ENCODE data around the gene DRP2.
"Not testable (repeated sequence)": the region's sequence is repeated elsewhere in the genome, so short reads cannot be mapped to it uniquely, and the experiment has no call there.

DRP2 gene, protein sequence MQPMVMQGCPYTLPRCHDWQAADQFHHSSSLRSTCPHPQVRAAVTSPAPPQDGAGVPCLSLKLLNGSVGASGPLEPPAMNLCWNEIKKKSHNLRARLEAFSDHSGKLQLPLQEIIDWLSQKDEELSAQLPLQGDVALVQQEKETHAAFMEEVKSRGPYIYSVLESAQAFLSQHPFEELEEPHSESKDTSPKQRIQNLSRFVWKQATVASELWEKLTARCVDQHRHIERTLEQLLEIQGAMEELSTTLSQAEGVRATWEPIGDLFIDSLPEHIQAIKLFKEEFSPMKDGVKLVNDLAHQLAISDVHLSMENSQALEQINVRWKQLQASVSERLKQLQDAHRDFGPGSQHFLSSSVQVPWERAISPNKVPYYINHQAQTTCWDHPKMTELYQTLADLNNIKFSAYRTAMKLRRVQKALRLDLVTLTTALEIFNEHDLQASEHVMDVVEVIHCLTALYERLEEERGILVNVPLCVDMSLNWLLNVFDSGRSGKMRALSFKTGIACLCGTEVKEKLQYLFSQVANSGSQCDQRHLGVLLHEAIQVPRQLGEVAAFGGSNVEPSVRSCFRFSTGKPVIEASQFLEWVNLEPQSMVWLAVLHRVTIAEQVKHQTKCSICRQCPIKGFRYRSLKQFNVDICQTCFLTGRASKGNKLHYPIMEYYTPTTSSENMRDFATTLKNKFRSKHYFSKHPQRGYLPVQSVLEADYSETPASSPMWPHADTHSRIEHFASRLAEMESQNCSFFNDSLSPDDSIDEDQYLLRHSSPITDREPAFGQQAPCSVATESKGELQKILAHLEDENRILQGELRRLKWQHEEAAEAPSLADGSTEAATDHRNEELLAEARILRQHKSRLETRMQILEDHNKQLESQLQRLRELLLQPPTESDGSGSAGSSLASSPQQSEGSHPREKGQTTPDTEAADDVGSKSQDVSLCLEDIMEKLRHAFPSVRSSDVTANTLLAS

DNA sequence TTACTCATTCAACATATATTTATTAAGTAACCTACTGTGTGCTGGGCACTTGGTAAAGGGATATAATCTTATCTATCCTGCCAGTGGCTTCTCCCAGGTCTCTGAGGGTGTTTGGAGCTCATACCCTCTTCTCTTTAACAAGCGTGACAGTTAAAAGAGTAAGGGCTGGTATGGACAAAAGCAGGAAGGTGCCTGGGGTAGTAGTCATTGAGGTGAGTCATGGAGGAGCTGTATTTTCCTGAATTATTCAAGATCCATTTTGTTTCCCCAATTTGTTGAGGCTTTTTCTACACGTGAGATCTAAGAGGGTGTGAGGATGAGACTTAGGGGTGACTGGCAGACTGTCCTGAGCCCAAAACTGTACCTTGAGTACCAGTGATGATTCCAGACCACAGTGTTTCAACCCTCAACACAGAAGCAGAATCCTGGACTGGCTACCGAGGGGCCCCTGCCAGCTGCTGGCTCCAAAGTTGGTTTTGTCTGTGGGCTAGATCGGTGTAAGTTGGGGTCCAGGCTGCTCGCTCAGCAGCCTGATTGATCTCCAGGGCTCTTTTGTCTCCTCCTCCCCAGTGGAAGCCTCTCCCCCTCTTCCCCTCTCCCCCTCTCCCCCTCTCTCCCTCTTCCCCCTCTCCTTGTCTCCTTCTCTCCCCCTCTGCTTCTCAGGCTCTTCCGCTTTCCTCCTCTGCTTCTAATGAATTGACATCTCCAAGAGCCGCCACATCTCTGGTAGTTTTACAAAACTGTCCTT lies at the start of gene DRP2:
DRP2 (plus strand) TSS at position 671 of the 748 bp plus-strand sequence. CDS start 11,862 bp downstream, outside the sequence.
- DNase-seq (ENCODE audit: low spot score) = no peak

DNA sequence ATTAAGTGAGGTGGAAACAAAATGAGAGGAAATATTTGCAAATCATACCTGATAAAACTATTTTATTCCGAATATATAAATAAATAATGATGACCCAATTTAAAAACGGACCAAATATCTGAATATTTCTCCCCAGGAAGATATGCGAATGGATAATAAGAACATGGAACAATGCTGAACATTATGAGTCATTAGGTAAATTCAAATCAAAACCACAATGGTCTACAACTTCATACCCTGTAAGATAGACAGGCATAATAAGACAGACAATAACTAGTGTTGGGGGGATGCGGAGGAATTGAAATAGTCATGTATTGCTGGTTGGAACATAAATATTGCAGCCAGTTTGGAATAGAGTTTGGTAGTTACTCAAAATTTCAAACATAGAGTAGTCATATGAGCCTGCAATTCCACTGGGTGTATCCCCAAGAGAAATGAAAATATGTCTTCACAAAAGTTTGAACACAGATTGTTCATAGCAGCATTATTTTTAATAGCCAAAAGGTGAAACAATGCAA lies 47.6 kb upstream of the DRP2 start:
- no peak for DNase-seq (ENCODE audit: low spot score)

DNA sequence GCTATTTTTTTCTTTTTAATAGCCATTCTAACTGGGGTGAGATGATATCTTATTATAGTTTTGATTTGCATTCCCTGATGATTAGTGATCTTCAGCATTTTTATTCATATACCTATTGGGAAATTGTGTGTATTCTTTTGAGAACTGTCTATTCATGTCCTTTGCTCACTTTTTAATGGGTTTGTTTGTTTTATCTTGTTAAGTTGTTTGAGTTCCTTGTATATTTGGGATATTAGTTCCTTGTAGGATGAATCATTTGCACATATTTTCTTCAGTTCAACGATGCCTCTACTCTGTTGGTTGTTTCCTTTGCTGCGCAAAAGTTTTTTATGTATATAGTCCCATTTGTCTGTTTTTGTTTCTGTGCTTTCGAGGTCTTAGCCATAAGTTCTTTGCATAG lies 43.1 kb upstream of the DRP2 start:
- no peak for DNase-seq (ENCODE audit: low spot score)

DNA sequence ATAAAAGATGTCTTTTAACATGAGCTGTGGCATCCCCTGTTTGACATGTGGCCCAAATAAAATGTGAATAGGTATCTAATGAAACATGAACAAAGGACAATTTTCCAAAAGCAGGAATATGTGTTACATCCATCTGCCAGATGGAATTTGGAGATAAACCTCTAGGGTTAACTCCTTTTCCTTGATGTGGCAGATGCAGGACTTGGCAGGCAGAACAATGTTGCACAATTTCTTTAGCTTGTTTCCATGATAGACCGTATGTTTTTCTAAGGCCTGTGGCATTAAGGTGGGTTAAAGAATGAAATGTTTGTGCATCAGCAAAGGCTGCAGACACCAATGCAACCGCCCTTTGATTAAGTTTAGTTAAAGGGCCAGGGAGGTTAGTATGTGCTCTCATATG lies 34.7 kb upstream of the DRP2 start:
- DNase-seq (ENCODE audit: low spot score) = not testable (repeated sequence)

DNA sequence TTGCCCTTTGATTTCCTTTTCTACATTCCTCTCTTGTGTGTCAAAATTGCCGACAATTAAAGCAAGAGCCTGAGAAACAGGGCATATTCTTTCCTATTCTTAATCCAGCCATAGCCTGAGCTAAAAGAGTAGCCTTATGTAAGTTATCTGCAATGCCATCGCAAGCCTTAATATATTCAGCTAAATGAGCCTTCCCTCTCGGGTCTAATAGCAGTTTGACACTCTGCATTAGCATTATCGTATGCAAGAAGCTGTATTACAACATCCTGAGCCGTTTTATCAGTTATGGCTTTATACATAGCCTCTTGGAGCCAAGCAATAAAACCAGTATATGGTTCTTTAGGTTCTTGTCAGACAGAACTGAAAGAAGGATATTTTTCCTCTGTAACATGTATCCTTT lies 31.6 kb upstream of the DRP2 start:
- not testable (repeated sequence) for DNase-seq (ENCODE audit: low spot score)

DNA sequence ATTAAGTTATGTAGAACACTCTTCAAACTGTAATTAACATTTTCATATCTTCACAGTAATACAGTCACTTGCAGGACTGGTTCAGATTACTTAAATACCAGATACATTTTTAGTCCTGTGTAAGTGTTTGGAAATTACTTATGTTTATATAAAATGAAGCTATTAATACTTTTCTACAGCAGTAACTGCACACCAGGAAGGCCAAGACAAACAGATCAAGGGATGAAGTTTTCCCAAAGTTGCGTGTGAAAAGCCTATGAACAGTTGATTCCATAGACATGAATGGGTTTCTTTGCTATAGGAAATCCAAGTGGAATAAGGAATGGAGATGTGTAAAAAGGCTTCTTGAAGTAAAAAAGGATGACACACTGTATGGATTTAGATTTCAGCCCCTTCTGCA lies 28.9 kb upstream of the DRP2 start:
- DNase-seq (ENCODE audit: low spot score) = no peak

DNA sequence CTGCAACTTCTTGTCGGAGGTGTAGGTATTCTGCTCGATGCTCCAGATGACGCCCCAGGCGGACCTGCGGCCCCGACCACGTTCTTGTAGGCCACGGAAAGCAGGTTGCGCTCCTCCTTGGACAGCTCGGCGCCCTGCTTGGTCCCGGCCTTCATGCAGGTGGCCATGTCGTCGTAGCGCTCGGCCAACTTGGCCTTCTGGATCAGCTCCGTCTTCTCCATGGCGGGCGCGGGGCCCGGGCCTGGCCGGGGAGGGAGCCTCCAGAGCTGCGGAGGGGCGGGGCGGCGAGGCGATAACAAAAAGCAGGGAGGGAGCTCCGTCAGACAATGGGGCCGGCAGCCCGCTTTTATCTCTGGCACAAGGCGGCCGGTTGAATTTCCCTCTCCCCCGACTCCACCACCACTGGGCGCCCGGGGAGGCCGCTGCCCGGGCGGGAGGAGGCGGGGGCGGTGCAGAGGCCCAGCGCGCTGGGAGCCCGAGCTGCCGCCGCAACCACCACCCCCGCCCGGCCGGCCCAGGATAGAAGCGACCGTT lies 28.3 kb upstream of the DRP2 start:
- no peak for DNase-seq (ENCODE audit: low spot score)

DNA sequence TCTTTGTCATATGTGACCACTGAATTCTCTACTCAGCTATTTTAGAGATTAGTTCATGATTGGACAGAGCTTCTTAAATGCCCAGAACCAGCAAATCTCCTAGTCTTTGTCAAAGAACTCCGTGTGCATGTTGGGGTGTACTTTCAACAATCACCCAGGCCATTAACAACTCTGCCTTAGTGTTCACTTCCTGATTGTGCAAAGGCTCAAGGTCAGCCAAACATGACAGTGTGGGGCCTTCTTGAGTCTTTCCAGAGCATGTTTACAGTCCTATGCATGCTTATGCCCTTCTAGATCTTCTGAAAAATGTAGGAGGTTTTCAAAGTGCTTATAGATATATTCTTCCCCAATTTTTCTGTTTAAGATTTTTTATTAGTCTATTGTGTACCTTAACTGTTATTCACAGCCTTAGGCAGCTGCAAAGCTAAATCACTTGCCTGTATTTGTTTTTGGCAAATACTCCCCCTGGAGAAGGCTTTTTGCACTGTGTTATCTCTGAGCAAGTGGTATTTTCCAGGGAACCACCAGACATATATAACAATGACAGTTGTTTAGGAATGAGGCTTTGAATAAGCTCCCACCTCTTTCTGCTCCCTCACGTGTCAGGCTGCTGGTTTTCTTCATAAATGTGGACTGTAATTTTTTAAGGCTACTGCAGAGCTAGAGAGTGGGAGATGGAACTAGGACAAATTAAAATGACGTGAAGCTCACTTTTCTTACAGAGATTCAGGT lies 24.0 kb upstream of the DRP2 start:
- no peak for DNase-seq (ENCODE audit: low spot score)

DNA sequence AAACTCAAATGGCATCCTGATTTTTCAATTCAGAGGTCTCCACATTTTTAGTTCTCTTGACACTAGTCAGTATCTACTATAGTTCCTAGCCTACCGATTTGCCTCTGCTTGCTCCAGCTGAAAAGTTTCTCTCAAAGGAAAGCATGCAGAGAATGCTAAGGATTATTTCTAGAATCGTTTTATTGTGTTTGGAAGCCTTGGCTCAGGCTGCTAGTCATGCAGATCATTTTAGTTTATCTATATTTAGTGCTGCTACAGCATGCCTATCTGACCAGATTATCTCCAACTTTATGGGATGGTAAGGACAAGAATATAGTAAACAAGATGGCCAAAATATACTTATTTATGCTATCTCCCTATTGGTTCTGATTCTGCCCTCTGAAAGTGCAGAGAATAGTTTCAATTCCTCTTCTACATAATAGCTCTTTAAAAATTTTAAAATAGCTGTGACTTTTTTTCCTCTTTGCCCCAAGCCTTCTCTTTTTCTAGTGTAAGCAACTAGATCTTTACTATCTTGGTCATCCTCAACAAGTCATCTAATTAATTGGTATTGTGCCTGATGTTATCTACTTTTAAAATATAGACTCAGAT lies 15.7 kb upstream of the DRP2 start:
- DNase-seq (ENCODE audit: low spot score) = no peak

DNA sequence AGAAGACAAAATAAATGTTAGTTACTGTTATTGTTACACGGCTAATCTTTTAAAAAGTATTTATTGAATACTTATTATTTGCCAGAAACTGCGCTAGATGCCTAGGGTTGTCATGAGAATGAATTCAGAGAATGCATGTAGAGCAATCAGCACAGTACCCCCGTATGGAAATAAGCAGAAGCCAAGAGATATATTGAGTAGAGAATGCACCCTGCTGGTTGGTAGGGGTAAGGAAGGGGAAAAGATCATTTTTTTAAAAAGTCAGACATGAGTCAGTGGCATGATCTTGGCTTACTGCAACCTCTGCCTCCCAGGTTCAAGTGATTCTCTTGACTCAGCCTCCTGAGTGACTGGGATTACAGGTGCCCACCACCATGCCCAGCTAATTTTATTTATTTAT lies 13.1 kb upstream of the DRP2 start:
- no peak for DNase-seq (ENCODE audit: low spot score)

DNA sequence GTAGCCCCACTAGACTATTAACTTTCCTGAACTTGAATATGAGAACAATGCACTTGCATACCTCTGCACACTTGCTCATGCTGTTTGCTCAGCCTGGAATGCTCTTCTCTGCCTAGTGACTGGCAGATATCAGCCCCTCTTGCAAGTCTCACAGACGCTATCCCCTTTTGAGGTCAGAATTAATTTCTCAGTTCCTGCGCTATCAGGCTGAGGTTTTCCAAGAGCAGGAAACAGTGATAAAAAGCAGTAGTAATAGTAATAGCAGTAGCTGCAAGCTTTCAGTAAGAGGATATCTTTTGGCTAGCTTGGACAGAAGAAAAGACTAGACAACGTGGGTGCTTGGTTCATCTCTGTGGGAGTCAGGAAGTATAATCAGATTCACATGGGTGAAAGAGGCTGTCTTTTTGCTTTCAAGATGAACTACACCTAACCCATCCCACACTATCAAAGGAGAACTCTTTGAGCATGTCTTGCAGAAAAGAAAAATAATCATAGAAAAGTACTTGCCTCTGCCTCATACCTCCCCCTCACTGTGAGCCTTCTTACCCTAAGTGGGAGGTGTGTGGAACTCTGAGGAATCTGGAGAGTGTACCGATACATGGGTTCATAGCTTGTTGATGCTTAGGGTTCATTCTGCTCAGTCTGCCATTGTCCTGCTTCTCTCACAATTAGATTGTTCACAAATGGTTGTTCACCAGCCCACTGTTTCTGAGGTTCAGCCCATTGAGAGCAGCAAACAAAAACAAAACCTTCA lies 11.3 kb upstream of the DRP2 start:
- DNase-seq (ENCODE audit: low spot score) = no peak

DNA sequence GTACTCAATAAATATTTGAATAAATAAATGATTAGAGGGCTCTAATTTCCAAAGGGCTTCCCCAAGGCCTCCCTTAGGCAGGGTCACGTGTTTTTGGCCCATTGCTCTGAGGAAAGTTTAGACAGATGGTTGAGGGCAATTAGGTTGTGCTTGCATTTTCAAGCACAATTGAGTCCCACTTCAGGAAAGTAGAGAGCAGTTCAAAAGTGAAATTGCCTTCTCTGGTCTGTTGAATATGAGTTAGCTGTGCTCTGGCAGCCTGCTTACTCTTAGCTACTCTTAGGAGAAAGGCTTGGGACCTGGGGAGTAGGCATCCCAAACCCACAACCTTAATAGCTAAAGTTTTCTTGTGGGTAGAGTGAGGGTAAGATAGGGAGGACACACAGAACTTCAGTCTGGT lies 9.0 kb upstream of the DRP2 start:
- no peak for DNase-seq (ENCODE audit: low spot score)

DNA sequence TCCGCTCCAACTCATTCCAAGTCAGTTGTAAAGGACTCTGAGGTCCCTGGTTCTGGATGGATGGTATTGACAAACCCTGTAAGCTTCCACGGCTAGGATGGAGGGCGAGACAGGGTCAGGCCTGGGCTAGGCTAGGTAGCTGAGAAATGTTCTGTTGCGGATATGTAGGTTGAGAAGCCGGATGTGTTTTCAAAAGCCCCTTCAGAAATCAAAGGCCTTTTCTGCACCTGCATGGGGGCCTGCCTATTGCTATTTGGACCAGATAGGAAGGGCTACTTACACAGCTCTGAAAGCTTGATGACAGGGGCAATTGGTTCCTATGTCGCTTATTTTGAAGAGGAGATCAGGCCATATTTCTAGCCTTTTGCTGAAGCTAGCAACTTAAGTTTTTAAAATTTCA lies 1.9 kb upstream of the DRP2 start:
- DNase-seq (ENCODE audit: low spot score) = no peak

DNA sequence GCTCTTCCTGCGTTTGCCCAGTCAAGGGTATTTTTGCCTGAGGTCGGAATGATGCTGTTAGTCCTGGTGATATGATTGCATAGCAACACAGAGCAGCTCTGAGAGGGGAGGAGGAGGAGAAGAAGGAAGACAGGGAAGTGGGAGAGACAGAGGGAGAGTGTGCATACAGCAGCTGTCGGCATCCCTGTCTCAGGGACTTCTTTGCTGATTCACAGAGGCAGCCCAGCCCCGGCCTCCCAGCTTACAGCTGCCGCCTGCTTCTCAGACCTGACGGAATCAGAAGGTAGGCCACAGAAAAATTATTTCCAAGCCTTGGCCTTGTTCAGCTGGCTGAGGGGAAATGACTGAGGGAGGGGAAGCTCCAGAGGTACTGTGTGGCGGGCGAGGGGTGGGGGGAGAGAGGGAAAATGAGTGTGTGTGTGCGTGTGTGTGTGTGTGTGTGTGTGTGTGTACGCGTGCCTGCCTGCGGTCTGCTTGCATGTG lies 319 bp downstream of the DRP2 start:
- DNase-seq (ENCODE audit: low spot score) = no peak

DNA sequence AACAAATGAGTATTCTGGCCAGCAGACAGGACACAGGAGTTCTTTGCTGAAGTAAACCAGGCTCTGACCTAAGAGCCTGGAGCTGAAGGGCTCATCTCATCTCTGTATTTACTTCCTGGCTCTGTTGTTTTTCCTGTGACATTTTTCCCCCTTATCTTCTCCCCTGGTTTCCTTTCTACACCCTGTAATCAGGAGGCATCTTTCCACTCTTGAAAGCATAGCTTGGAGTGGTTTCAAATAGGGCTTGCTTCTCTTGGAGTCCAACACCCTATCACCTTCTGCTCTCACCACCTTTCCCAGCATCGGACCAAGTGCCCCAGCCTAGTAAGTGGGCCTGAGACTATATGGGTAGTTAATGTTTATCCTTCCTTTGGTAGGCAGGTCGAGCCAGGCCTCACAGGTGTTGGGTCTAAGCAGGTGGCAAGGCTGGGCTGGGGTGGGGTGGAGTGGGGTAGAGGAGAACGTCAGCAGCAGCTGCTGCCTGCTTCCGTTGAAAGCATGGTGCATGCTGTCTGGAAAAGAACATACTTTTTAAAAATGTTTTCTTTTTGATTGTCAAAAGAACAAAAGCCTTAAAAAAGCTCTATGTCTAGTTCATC lies 1.2 kb downstream of the DRP2 start:
- no peak for DNase-seq (ENCODE audit: low spot score)

DNA sequence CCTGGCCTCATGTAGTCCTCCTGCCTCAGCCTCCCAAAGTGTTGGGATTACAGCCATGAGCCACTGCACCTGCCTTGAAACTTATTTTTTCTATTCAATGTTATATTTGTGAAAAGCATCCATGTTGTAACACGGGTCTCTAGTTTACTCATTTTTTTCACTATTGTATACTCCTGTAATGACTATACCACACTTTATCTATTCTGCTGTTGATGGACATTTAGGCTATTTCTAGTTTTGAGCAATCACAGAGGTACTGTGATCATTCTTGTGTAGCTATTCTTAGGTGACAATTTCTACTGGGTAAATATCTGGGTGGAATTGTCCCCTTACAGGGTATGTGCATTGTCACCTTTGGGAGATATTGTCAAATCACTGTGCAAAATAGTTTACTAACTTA lies 3.6 kb downstream of the DRP2 start:
- DNase-seq (ENCODE audit: low spot score) = no peak

DNA sequence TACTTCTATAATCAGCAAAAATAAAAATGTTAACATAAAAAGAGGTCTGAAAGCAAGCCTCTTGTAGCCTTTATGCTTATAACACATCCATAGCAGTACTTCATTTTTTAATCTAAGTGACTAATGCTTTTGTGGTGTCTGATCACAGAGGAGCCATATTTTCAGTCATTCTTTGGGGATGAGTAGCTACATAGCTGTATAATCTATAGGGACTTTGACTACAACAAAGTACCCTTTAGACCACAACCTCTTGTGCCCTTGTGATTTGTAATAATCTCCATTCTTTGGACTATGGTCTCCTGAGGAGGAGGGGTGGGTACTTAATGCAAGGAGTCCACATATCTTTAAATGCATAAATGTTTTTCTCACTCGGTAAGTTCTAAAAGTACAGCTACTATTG lies 9.6 kb downstream of the DRP2 start:
- DNase-seq (ENCODE audit: low spot score) = peak; percentile 40

DNA sequence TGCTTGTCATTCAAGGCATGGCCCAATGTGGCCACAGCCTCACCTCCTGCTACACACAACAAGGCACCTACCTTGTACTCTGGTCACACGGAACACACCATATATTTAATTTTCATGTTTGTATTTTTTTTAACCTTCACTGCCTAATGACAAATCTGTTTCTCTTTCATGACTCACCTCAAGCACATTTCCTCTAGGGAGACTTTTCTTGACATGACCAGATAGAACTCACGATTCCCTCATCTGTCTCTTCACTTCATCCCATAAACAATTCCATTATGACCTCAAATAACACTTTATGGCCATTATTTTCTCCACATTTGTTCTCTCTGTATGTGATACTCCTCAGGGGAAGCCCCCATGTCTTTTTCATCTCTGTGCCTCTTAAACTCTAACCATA lies 11.1 kb downstream of the DRP2 start:
- DNase-seq (ENCODE audit: low spot score) = no peak

DNA sequence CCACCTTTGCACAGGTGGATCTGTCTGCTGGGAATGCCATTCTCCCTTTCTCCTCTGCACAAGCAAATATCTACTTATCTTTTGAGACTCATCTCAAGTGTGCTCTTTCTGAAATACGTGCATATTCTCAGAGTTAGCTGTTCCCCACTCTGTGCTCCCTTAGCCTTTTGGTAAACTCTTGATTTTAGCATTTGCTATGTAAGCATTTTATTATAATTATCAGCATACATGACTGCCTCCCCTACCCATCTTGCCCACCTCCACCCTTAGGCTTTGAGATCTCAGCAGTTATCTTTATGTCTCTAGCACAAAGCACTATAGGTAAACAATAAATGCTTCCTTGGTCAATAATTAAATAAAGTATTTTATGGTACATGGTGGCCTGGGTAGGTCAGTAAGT lies 11.5 kb downstream of the DRP2 start:
- DNase-seq (ENCODE audit: low spot score) = no peak
